Activated CD4-positive, alpha-beta memory T cell treated with anti-CD3 and anti-CD28 coated beads, Interleukin-2, amount 10 ng/mL, durations not matched to agents 7 days and 5 days (primary cell): Measurements from ENCODE around the gene ME3. TPM values are rescaled to one million over a fixed set of nuclear protein-coding genes. Genes with fewer than 3 reads are reported as not detected.
"Not testable (repeated sequence)": the region's sequence is repeated elsewhere in the genome, so short reads cannot be mapped to it uniquely, and the experiment has no call there.

Experiments used
- CTCF ChIA-PET: fragments of 350-600 bp; sonication (Branson Sonifier 250); formaldehyde crosslinking; loops from one replicate; lab custom pipeline; 2021; ENCODE audit warnings: antibody characterized with exemption, inconsistent platforms; lab: Charles Lee
- POLR2A ChIA-PET: fragments of 350-600 bp; sonication (Branson Sonifier 250); formaldehyde crosslinking; loops from one replicate; lab custom pipeline; 2021; ENCODE audit warnings: antibody characterized with exemption; lab: Charles Lee
- DNase-seq: peaks from one replicate; pipeline ENCODE4 v3.0.0-alpha.2; 2020
- H3K27ac Mint-ChIP-seq: one replicate; pipeline ENCODE4 v1.8.0; 2021; ENCODE audit warnings: mild to moderate bottlenecking, mixed read lengths
- H3K27me3 Mint-ChIP-seq: one replicate; pipeline ENCODE4 v1.8.0; 2021; ENCODE audit warnings: mixed read lengths
- H3K36me3 Mint-ChIP-seq: one replicate; pipeline ENCODE4 v1.8.0; 2021; ENCODE audit warnings: low read depth, mixed read lengths
- H3K4me1 Mint-ChIP-seq: one replicate; pipeline ENCODE4 v1.8.0; 2021; ENCODE audit warnings: mixed read lengths
- H3K4me3 Mint-ChIP-seq: one replicate; pipeline ENCODE4 v1.8.0; 2021; ENCODE audit warnings: mild to moderate bottlenecking, mixed read lengths
- H3K9me3 Mint-ChIP-seq: one replicate; pipeline ENCODE4 v1.8.0; 2021; ENCODE audit warnings: mixed read lengths
- total RNA-seq, 2 experiments: library from RNA; stranded (reverse); gene quantifications; one replicate each; pipeline ENCODE4 v1.2.3, GENCODE V29; 2021

The ME3 gene
- total RNA-seq, 2 experiments from 2014 or later = 0.83 to 0.93 TPM

GRCh38 chr11:86418917-86419316, 253.5 kb downstream of the ME3 start:
- no peak for DNase-seq
- ChIA-PET POLR2A (no interaction called here), CTCF (interaction anchor here (1.0 kb wide), 1 partner anchor 126 kb away, joined by 5 read pairs; no protein-coding TSS in a partner anchor)
- H3K4me1 Mint-ChIP-seq = peaks cover 6% of the 10 kb centered on the region
- H3K27me3 Mint-ChIP-seq = no peaks in the 10 kb centered on the region
- H3K27ac Mint-ChIP-seq = no peak overlapping the region
- H3K36me3 Mint-ChIP-seq = no peaks in the 10 kb centered on the region
- no peaks in the 10 kb centered on the region for H3K9me3 Mint-ChIP-seq
- no peak overlapping the region for H3K4me3 Mint-ChIP-seq

- CTCF ChIA-PET = interaction anchor here (1.0 kb wide), 1 partner anchor 125 kb away, joined by 5 read pairs; no protein-coding TSS in a partner anchor
- Mint-ChIP-seq H3K27me3 (no peaks in the 10 kb centered on the region), H3K36me3 (no peaks in the 10 kb centered on the region), H3K4me1 (peaks cover 6% of the 10 kb centered on the region), H3K9me3 (no peaks in the 10 kb centered on the region), H3K27ac (no peak overlapping the region), H3K4me3 (no peak overlapping the region)
- POLR2A ChIA-PET = no interaction called here
- DNase-seq = no peak
Observed at GRCh38 chr11:86418513-86418912, 253.9 kb downstream of the ME3 start.

- H3K9me3 Mint-ChIP-seq = no peaks in the 10 kb centered on the region
- H3K27me3 Mint-ChIP-seq = no peaks in the 10 kb centered on the region
- H3K36me3 Mint-ChIP-seq = no peaks in the 10 kb centered on the region
- peaks cover 6% of the 10 kb centered on the region for H3K4me1 Mint-ChIP-seq
- CTCF ChIA-PET = no interaction called here
- POLR2A ChIA-PET = no interaction called here
- no peak for DNase-seq
- H3K4me3 Mint-ChIP-seq = no peak overlapping the region
- no peak overlapping the region for H3K27ac Mint-ChIP-seq
Observed at GRCh38 chr11:86418106-86418505, 254.3 kb downstream of the ME3 start.

- H3K9me3 Mint-ChIP-seq, H3K27ac Mint-ChIP-seq, H3K27me3 Mint-ChIP-seq, H3K36me3 Mint-ChIP-seq, DNase-seq, H3K4me1 Mint-ChIP-seq, POLR2A ChIA-PET, H3K4me3 Mint-ChIP-seq: not testable (repeated sequence)
- CTCF ChIA-PET = interaction anchor here (0.7 kb wide), 1 partner anchor 199 kb away, joined by 3 read pairs; no protein-coding TSS in a partner anchor
Observed at GRCh38 chr11:86416951-86417350, 255.5 kb downstream of the ME3 start.

GRCh38 chr11:86416494-86416893, 255.9 kb downstream of the ME3 start:
- no peaks in the 10 kb centered on the region for H3K9me3 Mint-ChIP-seq
- no peak for DNase-seq
- no peaks in the 10 kb centered on the region for H3K36me3 Mint-ChIP-seq
- H3K4me3 Mint-ChIP-seq = no peak overlapping the region
- peaks cover 6% of the 10 kb centered on the region for H3K4me1 Mint-ChIP-seq
- ChIA-PET CTCF (interaction anchor here (0.7 kb wide), 1 partner anchor 199 kb away, joined by 3 read pairs; no protein-coding TSS in a partner anchor), POLR2A (no interaction called here)
- no peaks in the 10 kb centered on the region for H3K27me3 Mint-ChIP-seq
- no peak overlapping the region for H3K27ac Mint-ChIP-seq

GRCh38 chr11:86415026-86415425, 257.4 kb downstream of the ME3 start:
- peaks cover 6% of the 10 kb centered on the region for H3K4me1 Mint-ChIP-seq
- no peaks in the 10 kb centered on the region for H3K27me3 Mint-ChIP-seq
- no peaks in the 10 kb centered on the region for H3K36me3 Mint-ChIP-seq
- H3K4me3 Mint-ChIP-seq = no peak overlapping the region
- ChIA-PET CTCF (no interaction called here), POLR2A (no interaction called here)
- H3K9me3 Mint-ChIP-seq = no peaks in the 10 kb centered on the region
- no peak for DNase-seq
- H3K27ac Mint-ChIP-seq = no peak overlapping the region

GRCh38 chr11:86414032-86414431, 258.4 kb downstream of the ME3 start:
- POLR2A ChIA-PET = no interaction called here
- DNase-seq = no peak
- H3K4me1 Mint-ChIP-seq = peaks cover 6% of the 10 kb centered on the region
- H3K27ac Mint-ChIP-seq = no peak overlapping the region
- no peaks in the 10 kb centered on the region for H3K36me3 Mint-ChIP-seq
- CTCF ChIA-PET = no interaction called here
- H3K9me3 Mint-ChIP-seq = no peaks in the 10 kb centered on the region
- H3K4me3 Mint-ChIP-seq = no peak overlapping the region
- no peaks in the 10 kb centered on the region for H3K27me3 Mint-ChIP-seq

GRCh38 chr11:86408845-86409244, 263.6 kb downstream of the ME3 start:
- CTCF ChIA-PET = no interaction called here
- Mint-ChIP-seq H3K4me1 (no peaks in the 10 kb centered on the region), H3K4me3 (no peak overlapping the region), H3K27ac (no peak overlapping the region), H3K9me3 (no peaks in the 10 kb centered on the region), H3K27me3 (no peaks in the 10 kb centered on the region), H3K36me3 (no peaks in the 10 kb centered on the region)
- DNase-seq = no peak
- POLR2A ChIA-PET = no interaction called here

GRCh38 chr11:86403458-86403857, 269.0 kb downstream of the ME3 start:
- no peaks in the 10 kb centered on the region for H3K9me3 Mint-ChIP-seq
- H3K27ac Mint-ChIP-seq = no peak overlapping the region
- no peaks in the 10 kb centered on the region for H3K27me3 Mint-ChIP-seq
- no peaks in the 10 kb centered on the region for H3K4me1 Mint-ChIP-seq
- no peak for DNase-seq
- no peak overlapping the region for H3K4me3 Mint-ChIP-seq
- CTCF ChIA-PET = no interaction called here
- POLR2A ChIA-PET = no interaction called here
- H3K36me3 Mint-ChIP-seq = no peaks in the 10 kb centered on the region

GRCh38 chr11:86398106-86398505, 274.3 kb downstream of the ME3 start:
- Mint-ChIP-seq H3K27ac (no peak overlapping the region), H3K9me3 (no peaks in the 10 kb centered on the region), H3K36me3 (no peaks in the 10 kb centered on the region), H3K4me1 (no peaks in the 10 kb centered on the region), H3K4me3 (no peak overlapping the region), H3K27me3 (no peaks in the 10 kb centered on the region)
- no peak for DNase-seq
- ChIA-PET CTCF (no interaction called here), POLR2A (interaction anchor here (0.6 to 0.8 kb wide), 2 partner anchors 10 to 40 kb away, joined by 3 to 8 read pairs; no protein-coding TSS in a partner anchor)

GRCh38 chr11:86397351-86397750, 275.1 kb downstream of the ME3 start:
- Mint-ChIP-seq H3K27ac (no peak overlapping the region), H3K4me3 (no peak overlapping the region), H3K27me3 (no peaks in the 10 kb centered on the region), H3K4me1 (no peaks in the 10 kb centered on the region), H3K36me3 (no peaks in the 10 kb centered on the region), H3K9me3 (no peaks in the 10 kb centered on the region)
- CTCF ChIA-PET = no interaction called here
- POLR2A ChIA-PET = no interaction called here
- DNase-seq = no peak

- ChIA-PET CTCF (no interaction called here), POLR2A (no interaction called here)
- no peaks in the 10 kb centered on the region for H3K27me3 Mint-ChIP-seq
- H3K36me3 Mint-ChIP-seq = no peaks in the 10 kb centered on the region
- H3K27ac Mint-ChIP-seq = no peak overlapping the region
- no peak for DNase-seq
- no peak overlapping the region for H3K4me3 Mint-ChIP-seq
- no peaks in the 10 kb centered on the region for H3K4me1 Mint-ChIP-seq
- no peaks in the 10 kb centered on the region for H3K9me3 Mint-ChIP-seq
Observed at GRCh38 chr11:86396396-86396795, 276.0 kb downstream of the ME3 start.

GRCh38 chr11:86395061-86395551, 277.3 kb downstream of the ME3 start:
- no peaks in the 10 kb centered on the region for H3K27me3 Mint-ChIP-seq
- ChIA-PET POLR2A (no interaction called here), CTCF (interaction anchor here (1.4 kb wide), 1 partner anchor 213 kb away, joined by 7 read pairs; no protein-coding TSS in a partner anchor)
- H3K4me1 Mint-ChIP-seq = no peaks in the 10 kb centered on the region
- no peak overlapping the region for H3K27ac Mint-ChIP-seq
- no peaks in the 10 kb centered on the region for H3K36me3 Mint-ChIP-seq
- H3K9me3 Mint-ChIP-seq = no peaks in the 10 kb centered on the region
- H3K4me3 Mint-ChIP-seq = no peak overlapping the region
- DNase-seq = no peak
